ENCODE measurements around the gene ZBTB16.

ZBTB16 gene

DNA sequence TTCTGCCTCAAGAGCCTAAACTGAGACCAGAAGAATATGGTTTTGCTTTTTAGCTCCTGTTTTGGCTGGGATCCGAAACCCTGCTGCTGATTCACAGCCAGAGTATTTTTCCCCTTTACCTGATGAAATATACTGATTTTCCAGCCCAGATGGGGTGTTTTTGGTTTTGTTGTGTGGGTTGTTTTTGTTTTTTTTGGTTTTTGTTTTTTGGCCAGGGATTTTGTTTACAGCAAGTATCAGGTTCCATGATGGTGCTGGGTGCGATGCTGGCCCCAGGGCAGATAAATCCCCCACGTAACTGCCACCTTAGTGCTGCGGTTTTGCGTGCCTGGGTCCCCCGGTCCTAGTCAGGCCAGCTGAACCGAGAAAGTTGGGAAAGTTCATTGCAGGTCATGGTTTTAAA, 103.7 kb downstream of the ZBTB16 start:
- no peaks in the 10 kb centered on the region for H3K9me3 ChIP-seq (ENCODE audit: control insufficient read depth, insufficient read depth, low read length)
- H3K36me3 ChIP-seq (ENCODE audit: control insufficient read depth, insufficient read depth, low read length): no peaks in the 10 kb centered on the region
- no peak overlapping the region for H3K4me3 ChIP-seq (ENCODE audit: low read depth, low read length)
- H3K27ac ChIP-seq (ENCODE audit: low read depth, low read length): no peak overlapping the region
- H3K4me1 ChIP-seq (ENCODE audit: control insufficient read depth, insufficient read depth, low read length): peaks cover 9% of the 10 kb centered on the region
- H3K9ac ChIP-seq (ENCODE audit: low read depth, low read length): no peak overlapping the region
- no peaks in the 10 kb centered on the region for H3K27me3 ChIP-seq (ENCODE audit: control insufficient read depth, insufficient read depth, low read length)

GRCh38 chr11:114163830-114164401, 104.4 kb downstream of the ZBTB16 start:
- Histone ChIP-seq H3K9ac (ENCODE audit: low read depth, low read length) (no peak overlapping the region), H3K27me3 (ENCODE audit: control insufficient read depth, insufficient read depth, low read length) (no peaks in the 10 kb centered on the region), H3K4me1 (ENCODE audit: control insufficient read depth, insufficient read depth, low read length) (peaks cover 9% of the 10 kb centered on the region), H3K9me3 (ENCODE audit: control insufficient read depth, insufficient read depth, low read length) (no peaks in the 10 kb centered on the region), H3K4me3 (ENCODE audit: low read depth, low read length) (no peak overlapping the region), H3K27ac (ENCODE audit: low read depth, low read length) (no peak overlapping the region), H3K36me3 (ENCODE audit: control insufficient read depth, insufficient read depth, low read length) (no peaks in the 10 kb centered on the region)

DNA sequence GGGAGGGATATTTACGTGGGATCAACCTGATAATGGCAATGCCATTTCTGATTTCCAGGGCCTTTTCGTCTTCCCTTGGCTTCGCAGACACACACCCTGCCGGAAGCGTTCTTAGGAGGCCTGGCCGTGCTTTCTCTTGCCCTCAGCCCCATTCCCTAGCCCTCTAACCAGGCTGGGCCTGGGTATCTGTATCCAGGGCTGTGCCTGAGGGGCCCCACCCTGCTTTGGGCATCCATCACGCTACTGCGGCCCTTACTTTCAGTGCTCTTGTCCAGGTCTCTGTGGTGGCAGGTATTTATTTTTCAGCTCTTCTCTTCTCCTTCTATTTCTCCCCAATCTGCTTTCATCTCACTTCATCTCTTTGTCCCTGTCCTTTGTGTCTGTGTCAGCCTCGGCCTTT, 105.0 kb downstream of the ZBTB16 start:
- no peaks in the 10 kb centered on the region for H3K27me3 ChIP-seq (ENCODE audit: control insufficient read depth, insufficient read depth, low read length)
- H3K27ac ChIP-seq (ENCODE audit: low read depth, low read length): no peak overlapping the region
- H3K9me3 ChIP-seq (ENCODE audit: control insufficient read depth, insufficient read depth, low read length): no peaks in the 10 kb centered on the region
- H3K36me3 ChIP-seq (ENCODE audit: control insufficient read depth, insufficient read depth, low read length): no peaks in the 10 kb centered on the region
- H3K9ac ChIP-seq (ENCODE audit: low read depth, low read length): no peak overlapping the region
- peaks cover 9% of the 10 kb centered on the region for H3K4me1 ChIP-seq (ENCODE audit: control insufficient read depth, insufficient read depth, low read length)
- no peak overlapping the region for H3K4me3 ChIP-seq (ENCODE audit: low read depth, low read length)

DNA sequence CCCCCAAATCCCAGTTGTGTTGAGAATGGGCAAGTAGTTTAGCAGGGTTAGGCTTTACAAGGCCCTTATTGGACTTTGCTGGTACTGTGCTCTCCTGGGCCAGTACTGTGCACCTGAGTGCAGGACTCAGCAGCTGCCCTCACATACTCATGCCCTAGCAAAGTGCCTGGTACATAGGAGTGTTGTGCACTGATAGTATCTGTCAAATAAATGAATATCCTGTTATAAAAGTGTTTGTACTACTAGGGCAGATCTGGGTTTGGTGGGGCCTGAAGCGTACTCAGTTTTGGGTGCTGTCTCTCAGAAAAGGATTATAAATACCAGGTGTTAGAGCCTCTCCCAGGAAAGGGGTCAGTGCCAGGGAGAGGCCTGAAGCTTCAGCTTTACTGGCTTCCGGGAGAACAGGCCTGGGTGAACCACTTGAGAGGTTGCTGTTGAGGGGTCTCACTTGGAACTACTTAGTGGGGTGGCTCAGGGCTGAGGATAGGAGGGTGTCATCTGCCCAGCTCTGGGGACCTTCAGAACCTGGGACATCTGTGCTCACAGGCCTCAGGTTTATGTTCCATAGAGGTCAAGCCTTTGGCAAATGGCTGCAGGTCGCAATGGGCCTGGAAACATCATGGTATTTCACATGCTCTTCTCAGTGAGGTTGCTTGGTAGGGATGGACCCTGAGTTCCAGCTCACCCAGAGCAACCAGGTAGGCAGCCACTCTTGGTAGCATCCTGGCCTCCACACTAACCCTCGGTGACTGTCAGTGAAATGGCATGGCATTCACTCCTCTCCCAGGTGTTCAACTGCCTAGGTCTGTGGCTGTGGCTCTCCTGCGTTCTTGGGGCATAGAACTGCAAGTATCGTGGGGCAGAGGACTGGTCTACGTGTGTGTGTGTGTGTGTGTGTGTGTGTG, 106.1 kb downstream of the ZBTB16 start:
- Histone ChIP-seq H3K9me3 (ENCODE audit: control insufficient read depth, insufficient read depth, low read length) (no peaks in the 10 kb centered on the region), H3K4me1 (ENCODE audit: control insufficient read depth, insufficient read depth, low read length) (peaks cover under 1% of the 10 kb centered on the region), H3K27me3 (ENCODE audit: control insufficient read depth, insufficient read depth, low read length) (no peaks in the 10 kb centered on the region), H3K4me3 (ENCODE audit: low read depth, low read length) (no peak overlapping the region), H3K9ac (ENCODE audit: low read depth, low read length) (no peak overlapping the region), H3K36me3 (ENCODE audit: control insufficient read depth, insufficient read depth, low read length) (no peaks in the 10 kb centered on the region), H3K27ac (ENCODE audit: low read depth, low read length) (no peak overlapping the region)

DNA sequence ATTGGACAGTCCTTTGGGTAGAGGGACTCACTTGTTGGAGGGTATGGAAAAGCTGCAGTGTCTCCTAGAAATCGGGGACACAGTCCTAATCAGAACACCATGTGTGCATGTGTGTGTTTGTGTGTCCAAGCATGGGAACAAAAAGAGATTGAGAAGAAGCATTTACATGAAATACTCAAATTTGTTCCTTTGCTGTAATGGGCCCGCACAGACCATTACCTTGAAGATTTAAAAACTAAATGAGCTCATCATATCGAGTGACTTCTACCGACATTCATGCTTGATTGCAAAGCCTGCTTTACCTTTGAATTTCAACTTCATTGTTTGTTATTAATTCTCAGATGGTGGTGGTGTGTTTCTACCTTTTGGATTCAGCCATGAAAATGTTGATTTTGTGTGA, 106.9 kb downstream of the ZBTB16 start:
- Histone ChIP-seq H3K9ac (ENCODE audit: low read depth, low read length) (no peak overlapping the region), H3K27me3 (ENCODE audit: control insufficient read depth, insufficient read depth, low read length) (no peaks in the 10 kb centered on the region), H3K4me1 (ENCODE audit: control insufficient read depth, insufficient read depth, low read length) (no peaks in the 10 kb centered on the region), H3K27ac (ENCODE audit: low read depth, low read length) (no peak overlapping the region), H3K9me3 (ENCODE audit: control insufficient read depth, insufficient read depth, low read length) (no peaks in the 10 kb centered on the region), H3K36me3 (ENCODE audit: control insufficient read depth, insufficient read depth, low read length) (no peaks in the 10 kb centered on the region), H3K4me3 (ENCODE audit: low read depth, low read length) (no peak overlapping the region)

- no peak overlapping the region for H3K9ac ChIP-seq (ENCODE audit: low read depth, low read length)
- no peaks in the 10 kb centered on the region for H3K27me3 ChIP-seq (ENCODE audit: control insufficient read depth, insufficient read depth, low read length)
- H3K36me3 ChIP-seq (ENCODE audit: control insufficient read depth, insufficient read depth, low read length): no peaks in the 10 kb centered on the region
- no peaks in the 10 kb centered on the region for H3K9me3 ChIP-seq (ENCODE audit: control insufficient read depth, insufficient read depth, low read length)
- no peaks in the 10 kb centered on the region for H3K4me1 ChIP-seq (ENCODE audit: control insufficient read depth, insufficient read depth, low read length)
- H3K4me3 ChIP-seq (ENCODE audit: low read depth, low read length): no peak overlapping the region
- H3K27ac ChIP-seq (ENCODE audit: low read depth, low read length): no peak overlapping the region
Measured at GRCh38 chr11:114166897-114167323, 107.4 kb downstream of the ZBTB16 start.

- Histone ChIP-seq H3K4me3 (ENCODE audit: low read depth, low read length) (no peak overlapping the region), H3K9me3 (ENCODE audit: control insufficient read depth, insufficient read depth, low read length) (no peaks in the 10 kb centered on the region), H3K36me3 (ENCODE audit: control insufficient read depth, insufficient read depth, low read length) (no peaks in the 10 kb centered on the region), H3K27me3 (ENCODE audit: control insufficient read depth, insufficient read depth, low read length) (no peaks in the 10 kb centered on the region), H3K27ac (ENCODE audit: low read depth, low read length) (no peak overlapping the region), H3K4me1 (ENCODE audit: control insufficient read depth, insufficient read depth, low read length) (no peaks in the 10 kb centered on the region), H3K9ac (ENCODE audit: low read depth, low read length) (no peak overlapping the region)
Measured at GRCh38 chr11:114167355-114167754, 107.8 kb downstream of the ZBTB16 start.

DNA sequence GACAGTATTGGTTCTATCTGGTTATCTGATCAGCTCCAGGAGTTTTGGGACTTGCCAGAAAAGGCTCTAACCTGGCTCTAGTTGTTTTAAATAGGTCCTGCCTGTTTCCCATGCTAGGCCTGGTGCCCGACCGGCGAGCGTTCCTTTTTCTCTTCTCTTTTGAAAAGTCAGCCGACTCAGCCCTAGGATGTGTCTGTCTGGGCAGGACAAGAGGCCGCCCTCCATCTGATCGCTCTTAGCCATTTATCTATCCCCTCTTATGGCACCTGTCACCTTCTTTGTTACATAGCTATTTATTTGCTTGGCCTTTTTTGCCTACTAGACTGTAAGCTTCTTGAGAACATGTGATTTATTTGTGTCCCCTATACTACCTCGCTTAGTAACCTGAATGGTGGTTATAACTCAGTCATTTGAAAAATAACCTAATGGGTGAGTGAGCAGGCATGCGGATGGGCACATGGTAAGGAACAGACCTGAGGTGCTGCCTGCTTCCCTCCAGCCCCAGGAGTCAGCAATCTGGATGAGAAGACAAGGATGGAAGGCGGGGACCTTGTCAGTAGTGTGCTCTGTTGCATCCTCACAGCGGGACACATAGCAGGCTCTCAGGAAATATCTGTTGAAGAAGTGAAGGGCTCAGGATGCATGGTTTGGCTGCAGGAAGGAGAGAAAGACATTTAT, 108.4 kb downstream of the ZBTB16 start:
- H3K4me3 ChIP-seq (ENCODE audit: low read depth, low read length): no peak overlapping the region
- H3K9me3 ChIP-seq (ENCODE audit: control insufficient read depth, insufficient read depth, low read length): no peaks in the 10 kb centered on the region
- H3K27me3 ChIP-seq (ENCODE audit: control insufficient read depth, insufficient read depth, low read length): no peaks in the 10 kb centered on the region
- no peak overlapping the region for H3K9ac ChIP-seq (ENCODE audit: low read depth, low read length)
- no peaks in the 10 kb centered on the region for H3K4me1 ChIP-seq (ENCODE audit: control insufficient read depth, insufficient read depth, low read length)
- H3K27ac ChIP-seq (ENCODE audit: low read depth, low read length): no peak overlapping the region
- H3K36me3 ChIP-seq (ENCODE audit: control insufficient read depth, insufficient read depth, low read length): no peaks in the 10 kb centered on the region

- H3K27me3 ChIP-seq (ENCODE audit: control insufficient read depth, insufficient read depth, low read length): no peaks in the 10 kb centered on the region
- H3K27ac ChIP-seq (ENCODE audit: low read depth, low read length): no peak overlapping the region
- no peaks in the 10 kb centered on the region for H3K36me3 ChIP-seq (ENCODE audit: control insufficient read depth, insufficient read depth, low read length)
- H3K9ac ChIP-seq (ENCODE audit: low read depth, low read length): no peak overlapping the region
- no peaks in the 10 kb centered on the region for H3K4me1 ChIP-seq (ENCODE audit: control insufficient read depth, insufficient read depth, low read length)
- H3K4me3 ChIP-seq (ENCODE audit: low read depth, low read length): no peak overlapping the region
- H3K9me3 ChIP-seq (ENCODE audit: control insufficient read depth, insufficient read depth, low read length): no peaks in the 10 kb centered on the region
Measured at GRCh38 chr11:114168691-114169090, 109.2 kb downstream of the ZBTB16 start.

DNA sequence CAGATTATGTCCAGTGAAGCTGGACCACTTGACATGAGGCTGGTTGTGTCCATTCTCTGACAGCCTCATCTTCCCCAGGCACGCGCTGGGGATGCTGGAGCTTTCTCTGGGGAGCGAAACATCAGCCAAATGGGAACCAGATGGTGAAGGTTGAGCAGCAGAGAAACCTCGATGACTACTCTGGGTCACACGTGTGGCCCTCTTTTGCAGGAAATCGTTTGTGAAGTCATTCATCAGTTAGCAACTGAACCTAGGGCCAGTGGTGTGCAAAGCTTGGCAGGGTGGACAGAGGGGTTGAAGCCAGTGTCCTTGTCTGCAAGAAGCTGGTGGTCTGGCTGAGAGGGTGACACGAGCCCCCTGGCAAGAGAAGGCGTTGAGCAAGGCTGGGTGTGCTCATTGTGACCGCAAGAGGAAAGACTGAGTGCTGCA, 109.8 kb downstream of the ZBTB16 start:
- Histone ChIP-seq H3K9ac (ENCODE audit: low read depth, low read length) (no peak overlapping the region), H3K36me3 (ENCODE audit: control insufficient read depth, insufficient read depth, low read length) (no peaks in the 10 kb centered on the region), H3K27ac (ENCODE audit: low read depth, low read length) (no peak overlapping the region), H3K4me3 (ENCODE audit: low read depth, low read length) (no peak overlapping the region), H3K9me3 (ENCODE audit: control insufficient read depth, insufficient read depth, low read length) (no peaks in the 10 kb centered on the region), H3K27me3 (ENCODE audit: control insufficient read depth, insufficient read depth, low read length) (no peaks in the 10 kb centered on the region), H3K4me1 (ENCODE audit: control insufficient read depth, insufficient read depth, low read length) (no peaks in the 10 kb centered on the region)

DNA sequence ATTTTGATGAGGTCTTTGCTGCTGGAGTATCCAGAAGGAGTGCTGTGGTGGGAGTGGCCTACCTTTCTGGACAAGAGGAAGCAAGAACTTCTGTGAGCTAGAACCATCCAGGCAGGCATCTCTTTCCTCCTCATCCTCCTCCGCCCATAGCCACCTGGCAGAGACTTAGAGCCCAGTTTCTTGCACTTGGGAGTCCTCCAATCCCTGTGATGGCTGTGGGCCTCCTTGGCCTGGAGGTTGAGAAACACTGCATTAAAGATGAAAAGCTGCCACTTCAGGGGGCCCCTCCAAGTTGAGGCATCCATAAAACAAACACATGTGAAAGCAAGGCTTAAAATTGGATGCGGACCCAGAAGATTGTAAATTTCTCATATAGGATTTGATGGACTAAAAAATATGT, 110.3 kb downstream of the ZBTB16 start:
- Histone ChIP-seq H3K27ac (ENCODE audit: low read depth, low read length) (no peak overlapping the region), H3K4me1 (ENCODE audit: control insufficient read depth, insufficient read depth, low read length) (no peaks in the 10 kb centered on the region), H3K9me3 (ENCODE audit: control insufficient read depth, insufficient read depth, low read length) (no peaks in the 10 kb centered on the region), H3K4me3 (ENCODE audit: low read depth, low read length) (no peak overlapping the region), H3K9ac (ENCODE audit: low read depth, low read length) (no peak overlapping the region), H3K27me3 (ENCODE audit: control insufficient read depth, insufficient read depth, low read length) (no peaks in the 10 kb centered on the region), H3K36me3 (ENCODE audit: control insufficient read depth, insufficient read depth, low read length) (no peaks in the 10 kb centered on the region)
